Measurements from ENCODE around the gene ALB.

Gene ALB

GRCh38 chr4:73408181-73408867 is 4.2 kb downstream of the ALB start:
- no peak for FAIRE-seq
- no peak for DNase-seq (ENCODE audit: low spot score)

GRCh38 chr4:73409012-73409862 is 5.2 kb downstream of the ALB start:
- FAIRE-seq (no peak), DNase-seq (ENCODE audit: low spot score) (no peak)

DNA sequence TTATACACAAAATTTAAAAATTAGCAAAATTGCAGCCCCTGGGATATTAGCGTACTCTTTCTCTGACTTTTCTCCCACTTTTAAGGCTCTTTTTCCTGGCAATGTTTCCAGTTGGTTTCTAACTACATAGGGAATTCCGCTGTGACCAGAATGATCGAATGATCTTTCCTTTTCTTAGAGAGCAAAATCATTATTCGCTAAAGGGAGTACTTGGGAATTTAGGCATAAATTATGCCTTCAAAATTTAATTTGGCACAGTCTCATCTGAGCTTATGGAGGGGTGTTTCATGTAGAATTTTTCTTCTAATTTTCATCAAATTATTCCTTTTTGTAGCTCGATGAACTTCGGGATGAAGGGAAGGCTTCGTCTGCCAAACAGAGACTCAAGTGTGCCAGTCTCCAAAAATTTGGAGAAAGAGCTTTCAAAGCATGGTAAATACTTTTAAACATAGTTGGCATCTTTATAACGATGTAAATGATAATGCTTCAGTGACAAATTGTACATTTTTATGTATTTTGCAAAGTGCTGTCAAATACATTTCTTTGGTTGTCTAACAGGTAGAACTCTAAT is 6.0 kb downstream of the ALB start:
- no peak for DNase-seq (ENCODE audit: low spot score)
- no peak for FAIRE-seq

- no peak for FAIRE-seq
- DNase-seq (ENCODE audit: low spot score), result no peak
Measured at GRCh38 chr4:73410916-73411730, 7.0 kb downstream of the ALB start.

DNA sequence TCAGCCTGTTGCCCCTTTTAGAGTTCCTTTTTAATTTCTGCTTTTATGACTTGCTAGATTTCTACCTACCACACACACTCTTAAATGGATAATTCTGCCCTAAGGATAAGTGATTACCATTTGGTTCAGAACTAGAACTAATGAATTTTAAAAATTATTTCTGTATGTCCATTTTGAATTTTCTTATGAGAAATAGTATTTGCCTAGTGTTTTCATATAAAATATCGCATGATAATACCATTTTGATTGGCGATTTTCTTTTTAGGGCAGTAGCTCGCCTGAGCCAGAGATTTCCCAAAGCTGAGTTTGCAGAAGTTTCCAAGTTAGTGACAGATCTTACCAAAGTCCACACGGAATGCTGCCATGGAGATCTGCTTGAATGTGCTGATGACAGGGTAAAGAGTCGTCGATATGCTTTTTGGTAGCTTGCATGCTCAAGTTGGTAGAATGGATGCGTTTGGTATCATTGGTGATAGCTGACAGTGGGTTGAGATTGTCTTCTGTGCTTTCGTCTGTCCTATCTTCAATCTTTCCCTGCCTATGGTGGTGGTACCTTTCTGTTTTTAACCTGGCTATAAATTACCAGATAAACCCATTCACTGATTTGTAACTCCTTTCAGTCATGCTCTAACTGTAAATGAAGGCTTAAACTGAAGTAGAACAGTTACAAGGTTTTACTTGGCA is 7.8 kb downstream of the ALB start:
- DNase-seq (ENCODE audit: low spot score) (no peak), FAIRE-seq (no peak)

DNA sequence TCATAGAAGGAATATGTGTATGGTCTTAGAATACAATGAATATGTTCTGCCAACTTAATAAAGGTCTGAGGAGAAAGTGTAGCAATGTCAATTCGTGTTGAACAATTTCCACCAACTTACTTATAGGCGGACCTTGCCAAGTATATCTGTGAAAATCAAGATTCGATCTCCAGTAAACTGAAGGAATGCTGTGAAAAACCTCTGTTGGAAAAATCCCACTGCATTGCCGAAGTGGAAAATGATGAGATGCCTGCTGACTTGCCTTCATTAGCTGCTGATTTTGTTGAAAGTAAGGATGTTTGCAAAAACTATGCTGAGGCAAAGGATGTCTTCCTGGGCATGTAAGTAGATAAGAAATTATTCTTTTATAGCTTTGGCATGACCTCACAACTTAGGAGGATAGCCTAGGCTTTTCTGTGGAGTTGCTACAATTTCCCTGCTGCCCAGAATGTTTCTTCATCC is 9.2 kb downstream of the ALB start:
- DNase-seq (ENCODE audit: low spot score), result no peak
- FAIRE-seq, result no peak

GRCh38 chr4:73414936-73415271 is 10.8 kb downstream of the ALB start:
- no peak for FAIRE-seq

GRCh38 chr4:73415807-73416238 is 11.7 kb downstream of the ALB start:
- FAIRE-seq (no peak), DNase-seq (ENCODE audit: low spot score) (no peak)

More at GRCh38 chr4:73414936-73415271, 10.8 kb downstream of the ALB start:
- DNase-seq (ENCODE audit: low spot score), result no peak

GRCh38 chr4:73416423-73417087 is 12.5 kb downstream of the ALB start:
- no peak for DNase-seq (ENCODE audit: low spot score)
- FAIRE-seq, result no peak

- FAIRE-seq, result no peak
- no peak for DNase-seq (ENCODE audit: low spot score)
Measured at GRCh38 chr4:73417342-73417741, 13.3 kb downstream of the ALB start.

- FAIRE-seq (no peak), DNase-seq (ENCODE audit: low spot score) (no peak)
Measured at GRCh38 chr4:73417973-73418372, 13.9 kb downstream of the ALB start.

GRCh38 chr4:73418677-73419076 is 14.6 kb downstream of the ALB start:
- FAIRE-seq (no peak), DNase-seq (ENCODE audit: low spot score) (no peak)

DNA sequence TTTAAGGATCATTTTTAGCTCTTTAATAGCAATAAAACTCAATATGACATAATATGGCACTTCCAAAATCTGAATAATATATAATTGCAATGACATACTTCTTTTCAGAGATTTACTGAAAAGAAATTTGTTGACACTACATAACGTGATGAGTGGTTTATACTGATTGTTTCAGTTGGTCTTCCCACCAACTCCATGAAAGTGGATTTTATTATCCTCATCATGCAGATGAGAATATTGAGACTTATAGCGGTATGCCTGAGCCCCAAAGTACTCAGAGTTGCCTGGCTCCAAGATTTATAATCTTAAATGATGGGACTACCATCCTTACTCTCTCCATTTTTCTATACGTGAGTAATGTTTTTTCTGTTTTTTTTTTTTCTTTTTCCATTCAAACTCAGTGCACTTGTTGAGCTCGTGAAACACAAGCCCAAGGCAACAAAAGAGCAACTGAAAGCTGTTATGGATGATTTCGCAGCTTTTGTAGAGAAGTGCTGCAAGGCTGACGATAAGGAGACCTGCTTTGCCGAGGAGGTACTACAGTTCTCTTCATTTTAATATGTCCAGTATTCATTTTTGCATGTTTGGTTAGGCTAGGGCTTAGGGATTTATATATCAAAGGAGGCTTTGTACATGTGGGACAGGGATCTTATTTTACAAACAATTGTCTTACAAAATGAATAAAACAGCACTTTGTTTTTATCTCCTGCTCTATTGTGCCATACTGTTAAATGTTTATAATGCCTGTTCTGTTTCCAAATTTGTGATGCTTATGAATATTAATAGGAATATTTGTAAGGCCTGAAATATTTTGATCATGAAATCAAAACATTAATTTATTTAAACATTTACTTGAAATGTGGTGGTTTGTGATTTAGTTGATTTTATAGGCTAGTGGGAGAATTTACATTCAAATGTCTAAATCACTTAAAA is 15.3 kb downstream of the ALB start:
- DNase-seq (ENCODE audit: low spot score) (no peak), FAIRE-seq (no peak)

- FAIRE-seq (no peak), DNase-seq (ENCODE audit: low spot score) (no peak)
Measured at GRCh38 chr4:73420615-73421014, 16.5 kb downstream of the ALB start.

GRCh38 chr4:73421708-73422457 is 17.8 kb downstream of the ALB start:
- no peak for FAIRE-seq
- DNase-seq (ENCODE audit: low spot score), result no peak

DNA sequence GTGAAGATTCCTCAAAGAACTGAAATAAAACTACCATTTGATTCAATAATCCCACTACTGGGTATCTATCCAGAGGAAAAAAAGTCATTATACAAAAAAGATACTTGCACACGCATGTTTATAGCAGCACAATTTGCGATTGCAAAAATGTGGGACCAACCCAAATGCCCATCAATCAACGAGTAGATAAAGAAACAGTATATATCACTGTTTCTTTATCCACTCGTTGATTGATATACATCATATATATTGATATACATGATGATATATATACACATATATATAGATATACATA is 18.3 kb downstream of the ALB start:
- FAIRE-seq, result no peak

DNA sequence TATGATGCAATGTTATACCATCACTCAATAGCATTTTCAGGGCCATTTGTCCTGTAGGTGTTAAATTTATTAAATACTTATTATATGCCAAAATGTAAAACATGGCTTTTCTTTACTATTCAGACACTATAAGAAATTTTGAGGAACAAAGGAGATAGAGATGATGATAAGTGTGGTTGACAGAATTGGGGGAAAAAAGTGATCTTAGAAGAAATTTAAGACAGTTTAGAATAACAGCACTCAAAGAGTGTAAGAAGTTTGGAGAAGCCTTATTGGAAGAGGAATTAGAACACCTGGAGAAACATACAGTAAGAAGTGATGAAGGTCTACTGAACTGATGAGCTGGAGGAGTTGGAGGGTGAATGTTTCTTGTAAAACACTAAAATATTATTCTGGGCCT is 19.1 kb downstream of the ALB start:
- no peak for DNase-seq (ENCODE audit: low spot score)
- FAIRE-seq, result no peak

More for the DNA sequence above, 18.3 kb downstream of the ALB start:
- DNase-seq (ENCODE audit: low spot score), result no peak

DNA sequence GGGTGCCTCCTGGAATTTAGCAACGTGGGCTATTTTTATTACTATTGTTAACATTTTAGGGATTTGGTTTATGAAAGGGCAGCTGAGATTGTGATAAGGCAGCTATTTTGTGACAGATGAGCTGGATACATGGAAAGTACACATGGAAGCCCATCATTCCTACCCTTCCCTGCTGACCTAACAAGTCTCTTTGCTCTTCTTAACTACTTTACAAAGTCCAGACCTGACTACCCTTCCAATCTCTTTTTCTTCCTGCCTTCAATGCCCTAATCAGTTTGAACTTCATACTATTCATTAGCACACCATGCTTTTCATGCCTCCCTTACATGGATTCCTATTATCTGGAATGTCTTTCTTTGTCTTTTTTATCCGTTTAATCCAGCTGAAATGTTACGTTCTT is 22.6 kb downstream of the ALB start:
- DNase-seq (ENCODE audit: low spot score) (no peak), FAIRE-seq (no peak)

GRCh38 chr4:73429118-73429517 is 25.0 kb downstream of the ALB start:
- DNase-seq (ENCODE audit: low spot score) (no peak), FAIRE-seq (no peak)

All from urothelium cell line (cell line).